IMR-90 (cell line): ENCODE data around the gene CEACAM3.

ENCODE experiments used
- POLR2A ChIP-seq: IDR thresholded peaks from 2 replicates; pipeline ENCODE4 v1.6.1; 2012; ENCODE audit warnings: mild to moderate bottlenecking, low read depth, low read length
- TF ChIP-seq, protein P1 (sequence below): conservative IDR thresholded peaks from 2 replicates; pipeline ENCODE4 v1.5.1; 2012; ENCODE audit warnings: mild to moderate bottlenecking, low read depth, low read length, improper control_type of control experiment

DNA sequence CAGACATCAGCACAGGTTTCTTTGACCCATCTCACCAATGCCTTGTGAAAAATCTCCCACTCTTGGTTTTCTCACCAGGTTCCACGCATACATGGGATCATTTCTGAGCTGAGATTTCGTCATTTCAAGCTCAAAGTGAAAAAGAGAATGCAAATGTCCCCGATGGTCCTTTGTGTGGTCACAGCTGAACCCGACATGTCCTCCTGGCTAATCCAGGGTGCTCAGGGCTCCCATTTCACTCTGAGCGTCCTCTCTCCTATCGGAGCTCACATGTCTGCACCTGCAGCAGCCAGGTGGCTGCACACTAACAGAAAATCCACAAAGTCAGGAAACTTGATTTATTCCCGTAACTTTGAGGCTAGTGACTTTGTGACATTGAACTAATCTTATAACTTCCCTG lies 9.3 kb upstream of the CEACAM3 start:
- no peak for TF ChIP-seq POLR2A
- TF ChIP-seq, protein P1, sequence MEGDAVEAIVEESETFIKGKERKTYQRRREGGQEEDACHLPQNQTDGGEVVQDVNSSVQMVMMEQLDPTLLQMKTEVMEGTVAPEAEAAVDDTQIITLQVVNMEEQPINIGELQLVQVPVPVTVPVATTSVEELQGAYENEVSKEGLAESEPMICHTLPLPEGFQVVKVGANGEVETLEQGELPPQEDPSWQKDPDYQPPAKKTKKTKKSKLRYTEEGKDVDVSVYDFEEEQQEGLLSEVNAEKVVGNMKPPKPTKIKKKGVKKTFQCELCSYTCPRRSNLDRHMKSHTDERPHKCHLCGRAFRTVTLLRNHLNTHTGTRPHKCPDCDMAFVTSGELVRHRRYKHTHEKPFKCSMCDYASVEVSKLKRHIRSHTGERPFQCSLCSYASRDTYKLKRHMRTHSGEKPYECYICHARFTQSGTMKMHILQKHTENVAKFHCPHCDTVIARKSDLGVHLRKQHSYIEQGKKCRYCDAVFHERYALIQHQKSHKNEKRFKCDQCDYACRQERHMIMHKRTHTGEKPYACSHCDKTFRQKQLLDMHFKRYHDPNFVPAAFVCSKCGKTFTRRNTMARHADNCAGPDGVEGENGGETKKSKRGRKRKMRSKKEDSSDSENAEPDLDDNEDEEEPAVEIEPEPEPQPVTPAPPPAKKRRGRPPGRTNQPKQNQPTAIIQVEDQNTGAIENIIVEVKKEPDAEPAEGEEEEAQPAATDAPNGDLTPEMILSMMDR = no peak
